GM19238 (cell line): ENCODE measurements around the gene IGF1R.
"Not testable (repeated sequence)": the region's sequence is repeated elsewhere in the genome, so short reads cannot be mapped to it uniquely, and the experiment has no call there.

Experiments used
- DNase-seq: peaks from one replicate; pipeline ENCODE4 v3.0.0; 2011; ENCODE audit warnings: low spot score; ENCODE audit not compliant: insufficient read length

Gene IGF1R

DNA sequence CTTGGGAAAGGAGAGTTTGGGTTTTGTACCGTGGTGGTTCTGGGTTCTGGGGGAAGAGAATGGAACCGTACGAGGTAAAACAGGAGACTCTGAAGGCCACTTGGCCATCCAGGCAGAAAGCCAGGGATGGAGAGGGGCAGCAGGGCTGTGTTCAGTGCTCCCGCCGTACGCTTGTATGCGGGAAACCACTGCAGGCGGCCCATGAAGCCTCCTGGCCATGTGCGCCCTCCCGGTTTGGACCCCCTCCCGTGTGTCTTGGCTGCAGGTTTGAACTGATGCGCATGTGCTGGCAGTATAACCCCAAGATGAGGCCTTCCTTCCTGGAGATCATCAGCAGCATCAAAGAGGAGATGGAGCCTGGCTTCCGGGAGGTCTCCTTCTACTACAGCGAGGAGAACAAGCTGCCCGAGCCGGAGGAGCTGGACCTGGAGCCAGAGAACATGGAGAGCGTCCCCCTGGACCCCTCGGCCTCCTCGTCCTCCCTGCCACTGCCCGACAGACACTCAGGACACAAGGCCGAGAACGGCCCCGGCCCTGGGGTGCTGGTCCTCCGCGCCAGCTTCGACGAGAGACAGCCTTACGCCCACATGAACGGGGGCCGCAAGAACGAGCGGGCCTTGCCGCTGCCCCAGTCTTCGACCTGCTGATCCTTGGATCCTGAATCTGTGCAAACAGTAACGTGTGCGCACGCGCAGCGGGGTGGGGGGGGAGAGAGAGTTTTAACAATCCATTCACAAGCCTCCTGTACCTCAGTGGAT, 308.6 kb downstream of the IGF1R start:
- no peak for DNase-seq

DNA sequence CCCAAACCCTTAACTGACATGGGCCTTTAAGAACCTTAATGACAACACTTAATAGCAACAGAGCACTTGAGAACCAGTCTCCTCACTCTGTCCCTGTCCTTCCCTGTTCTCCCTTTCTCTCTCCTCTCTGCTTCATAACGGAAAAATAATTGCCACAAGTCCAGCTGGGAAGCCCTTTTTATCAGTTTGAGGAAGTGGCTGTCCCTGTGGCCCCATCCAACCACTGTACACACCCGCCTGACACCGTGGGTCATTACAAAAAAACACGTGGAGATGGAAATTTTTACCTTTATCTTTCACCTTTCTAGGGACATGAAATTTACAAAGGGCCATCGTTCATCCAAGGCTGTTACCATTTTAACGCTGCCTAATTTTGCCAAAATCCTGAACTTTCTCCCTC, 309.3 kb downstream of the IGF1R start:
- DNase-seq, result no peak

DNA sequence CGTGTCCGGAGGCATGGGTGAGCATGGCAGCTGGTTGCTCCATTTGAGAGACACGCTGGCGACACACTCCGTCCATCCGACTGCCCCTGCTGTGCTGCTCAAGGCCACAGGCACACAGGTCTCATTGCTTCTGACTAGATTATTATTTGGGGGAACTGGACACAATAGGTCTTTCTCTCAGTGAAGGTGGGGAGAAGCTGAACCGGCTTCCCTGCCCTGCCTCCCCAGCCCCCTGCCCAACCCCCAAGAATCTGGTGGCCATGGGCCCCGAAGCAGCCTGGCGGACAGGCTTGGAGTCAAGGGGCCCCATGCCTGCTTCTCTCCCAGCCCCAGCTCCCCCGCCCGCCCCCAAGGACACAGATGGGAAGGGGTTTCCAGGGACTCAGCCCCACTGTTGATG, 309.7 kb downstream of the IGF1R start:
- no peak for DNase-seq

DNA sequence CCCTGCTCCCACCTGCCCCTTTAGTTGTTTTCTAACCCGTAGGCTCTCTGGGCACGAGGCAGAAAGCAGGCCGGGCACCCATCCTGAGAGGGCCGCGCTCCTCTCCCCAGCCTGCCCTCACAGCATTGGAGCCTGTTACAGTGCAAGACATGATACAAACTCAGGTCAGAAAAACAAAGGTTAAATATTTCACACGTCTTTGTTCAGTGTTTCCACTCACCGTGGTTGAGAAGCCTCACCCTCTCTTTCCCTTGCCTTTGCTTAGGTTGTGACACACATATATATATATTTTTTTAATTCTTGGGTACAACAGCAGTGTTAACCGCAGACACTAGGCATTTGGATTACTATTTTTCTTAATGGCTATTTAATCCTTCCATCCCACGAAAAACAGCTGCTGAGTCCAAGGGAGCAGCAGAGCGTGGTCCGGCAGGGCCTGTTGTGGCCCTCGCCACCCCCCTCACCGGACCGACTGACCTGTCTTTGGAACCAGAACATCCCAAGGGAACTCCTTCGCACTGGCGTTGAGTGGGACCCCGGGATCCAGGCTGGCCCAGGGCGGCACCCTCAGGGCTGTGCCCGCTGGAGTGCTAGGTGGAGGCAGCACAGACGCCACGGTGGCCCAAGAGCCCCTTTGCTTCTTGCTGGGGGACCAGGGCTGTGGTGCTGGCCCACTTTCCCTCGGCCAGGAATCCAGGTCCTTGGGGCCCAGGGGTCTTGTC, 310.7 kb downstream of the IGF1R start:
- DNase-seq, result no peak

DNA sequence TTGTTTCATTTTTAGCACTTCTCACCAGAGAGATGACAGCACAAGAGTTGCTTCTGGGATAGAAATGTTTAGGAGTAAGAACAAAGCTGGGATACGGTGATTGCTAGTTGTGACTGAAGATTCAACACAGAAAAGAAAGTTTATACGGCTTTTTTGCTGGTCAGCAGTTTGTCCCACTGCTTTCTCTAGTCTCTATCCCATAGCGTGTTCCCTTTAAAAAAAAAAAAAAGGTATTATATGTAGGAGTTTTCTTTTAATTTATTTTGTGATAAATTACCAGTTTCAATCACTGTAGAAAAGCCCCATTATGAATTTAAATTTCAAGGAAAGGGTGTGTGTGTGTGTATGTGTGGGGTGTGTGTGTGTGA, 311.3 kb downstream of the IGF1R start:
- no peak for DNase-seq

DNA sequence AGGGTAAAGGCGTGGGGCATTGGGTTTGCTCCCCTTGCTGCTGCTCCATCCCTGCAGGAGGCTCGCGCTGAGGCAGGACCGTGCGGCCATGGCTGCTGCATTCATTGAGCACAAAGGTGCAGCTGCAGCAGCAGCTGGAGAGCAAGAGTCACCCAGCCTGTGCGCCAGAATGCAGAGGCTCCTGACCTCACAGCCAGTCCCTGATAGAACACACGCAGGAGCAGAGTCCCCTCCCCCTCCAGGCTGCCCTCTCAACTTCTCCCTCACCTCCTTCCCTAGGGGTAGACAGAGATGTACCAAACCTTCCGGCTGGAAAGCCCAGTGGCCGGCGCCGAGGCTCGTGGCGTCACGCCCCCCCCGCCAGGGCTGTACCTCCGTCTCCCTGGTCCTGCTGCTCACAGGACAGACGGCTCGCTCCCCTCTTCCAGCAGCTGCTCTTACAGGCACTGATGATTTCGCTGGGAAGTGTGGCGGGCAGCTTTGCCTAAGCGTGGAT, 312.3 kb downstream of the IGF1R start:
- DNase-seq, result no peak

DNA sequence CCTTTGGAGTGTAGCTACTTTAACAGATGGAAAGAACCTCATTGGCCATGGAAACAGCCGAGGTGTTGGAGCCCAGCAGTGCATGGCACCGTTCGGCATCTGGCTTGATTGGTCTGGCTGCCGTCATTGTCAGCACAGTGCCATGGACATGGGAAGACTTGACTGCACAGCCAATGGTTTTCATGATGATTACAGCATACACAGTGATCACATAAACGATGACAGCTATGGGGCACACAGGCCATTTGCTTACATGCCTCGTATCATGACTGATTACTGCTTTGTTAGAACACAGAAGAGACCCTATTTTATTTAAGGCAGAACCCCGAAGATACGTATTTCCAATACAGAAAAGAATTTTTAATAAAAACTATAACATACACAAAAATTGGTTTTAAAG, 315.1 kb downstream of the IGF1R start:
- DNase-seq, result no peak

DNA sequence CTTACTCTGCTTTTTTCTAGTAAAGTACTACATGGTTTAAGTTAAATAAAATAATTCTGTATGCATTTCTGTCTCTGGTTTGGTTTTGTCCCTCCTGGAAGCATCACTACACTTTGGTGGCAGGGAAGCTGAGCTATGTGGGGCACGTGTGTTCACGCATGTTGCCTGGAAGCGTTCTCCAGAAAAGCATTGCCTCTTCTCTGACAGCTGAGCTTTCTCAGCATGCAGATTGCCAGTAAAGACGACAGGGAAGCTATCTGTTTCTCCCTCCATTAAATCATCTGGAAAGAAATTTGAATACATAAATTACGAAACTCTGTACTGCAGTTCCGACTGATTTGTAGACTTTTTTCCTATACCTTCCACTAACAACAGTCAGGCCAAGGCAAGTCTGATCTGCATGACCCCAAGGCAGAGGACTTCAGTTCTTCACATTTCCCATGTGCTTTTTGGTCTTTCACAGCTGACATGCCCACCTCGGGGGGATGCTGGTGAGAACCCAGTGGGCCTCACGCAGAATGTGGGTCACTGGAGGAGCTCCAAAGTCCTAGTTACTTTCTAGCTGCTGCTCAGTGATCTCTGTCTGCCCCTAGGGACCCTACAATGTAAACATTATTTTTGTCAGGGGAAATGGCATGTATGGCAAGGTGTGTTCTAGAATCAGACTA, 316.3 kb downstream of the IGF1R start:
- no peak for DNase-seq

DNA sequence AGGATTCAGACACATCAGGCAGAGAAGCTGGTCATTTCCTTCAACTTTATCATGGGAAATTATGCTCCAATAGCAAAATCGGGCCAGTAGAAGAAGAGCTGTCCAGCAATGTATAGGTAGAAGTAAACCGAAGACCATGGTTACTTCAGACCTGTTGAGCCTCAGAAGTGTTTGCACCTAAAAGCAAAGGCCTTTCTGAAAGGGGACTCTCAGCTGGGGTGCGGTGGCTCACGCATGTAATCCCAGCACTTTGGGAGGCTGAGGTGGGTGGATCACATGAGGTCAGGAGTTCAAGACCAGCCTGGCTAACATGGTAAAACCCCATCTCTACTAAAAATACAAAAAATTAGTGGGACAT, 316.8 kb downstream of the IGF1R start:
- not testable (repeated sequence) for DNase-seq

DNA sequence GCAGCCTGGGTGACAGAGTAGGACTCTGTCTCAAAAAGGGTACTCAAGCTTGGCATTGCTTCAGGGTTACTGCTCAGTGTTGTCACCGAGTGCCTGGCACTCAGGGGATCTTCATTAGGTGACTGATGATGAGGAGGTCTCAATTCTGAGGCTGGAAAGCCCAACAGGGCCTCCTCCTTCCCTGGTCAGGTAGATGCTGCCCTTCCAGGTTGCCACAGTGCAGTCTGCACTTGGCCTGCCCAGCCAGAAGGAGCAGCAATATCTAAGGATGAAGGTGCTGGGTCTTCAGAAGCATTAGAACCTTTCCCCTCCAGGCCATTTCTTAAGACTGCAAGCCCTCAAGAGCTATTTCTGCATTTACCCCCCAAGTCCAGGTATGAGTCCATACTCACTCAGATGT, 317.3 kb downstream of the IGF1R start:
- DNase-seq, result no peak

DNA sequence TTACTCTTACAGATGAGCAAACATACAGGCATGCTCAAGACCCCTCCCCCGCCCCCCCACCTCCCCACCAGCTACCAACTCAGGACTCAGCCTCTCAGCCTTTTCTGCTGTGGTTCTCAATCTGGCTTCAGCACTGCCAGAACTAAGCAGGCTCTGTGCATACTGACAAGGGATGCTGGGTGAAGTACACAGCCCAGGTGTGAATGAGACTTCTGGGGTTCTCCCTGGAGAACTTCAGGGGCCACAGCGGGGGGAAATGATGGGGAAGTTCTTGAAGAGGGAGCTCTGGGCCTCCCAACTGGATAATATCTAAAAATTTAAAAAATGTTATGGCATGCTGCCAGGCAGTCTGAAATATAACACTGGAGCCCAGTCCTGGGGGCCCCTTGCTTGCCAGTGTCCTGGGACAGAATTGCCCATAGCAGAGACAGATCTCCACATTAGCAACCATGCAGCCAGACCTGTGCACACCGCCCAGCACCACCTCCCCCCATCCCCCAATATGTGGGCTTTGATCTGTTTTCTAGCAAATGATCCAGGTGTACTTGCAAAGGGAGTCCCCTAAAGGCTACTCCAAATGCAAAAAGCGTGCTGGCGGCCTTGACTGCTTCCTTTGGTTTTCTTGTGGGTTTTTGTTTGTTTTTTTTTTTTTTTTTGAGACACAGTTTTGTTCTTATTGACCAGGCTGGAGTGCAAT, 317.9 kb downstream of the IGF1R start:
- no peak for DNase-seq

DNA sequence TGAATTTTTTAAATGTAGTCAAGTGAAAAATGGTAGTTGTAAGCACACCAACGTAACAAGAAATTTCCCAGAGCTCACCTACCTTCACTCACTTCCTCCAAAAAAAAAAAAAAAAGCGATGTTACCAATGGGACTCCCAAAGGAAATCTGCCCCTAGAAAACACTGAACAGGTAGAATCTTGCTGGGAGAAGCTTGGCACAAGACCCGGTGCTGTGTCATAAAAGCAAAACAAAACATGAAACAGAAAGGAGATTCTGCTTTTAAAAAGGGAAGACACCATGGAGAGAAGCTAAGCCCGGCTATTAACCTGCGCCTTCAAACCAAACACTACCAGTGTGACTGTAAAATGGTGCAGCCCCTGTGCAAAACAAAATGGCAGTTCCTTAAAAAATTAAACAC, 318.8 kb downstream of the IGF1R start:
- no peak for DNase-seq

DNA sequence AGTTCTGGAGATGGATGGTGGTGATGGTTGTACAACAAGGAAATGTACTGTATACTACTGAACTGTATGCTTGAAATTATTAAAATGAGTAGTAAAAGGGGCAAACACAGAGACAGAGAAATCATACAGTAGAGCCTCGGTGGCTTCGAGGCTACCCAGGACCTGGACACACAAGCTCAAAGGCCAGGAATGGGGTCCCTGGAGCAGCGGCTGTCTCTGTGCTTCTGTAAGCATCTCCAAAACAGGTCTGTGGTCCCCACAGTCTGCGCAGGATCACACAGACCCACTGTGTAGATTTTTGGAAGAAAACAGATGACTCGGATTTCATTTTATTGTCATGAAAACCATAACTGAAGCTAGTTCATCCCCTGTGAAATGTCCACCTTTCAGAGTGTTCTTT, 319.6 kb downstream of the IGF1R start:
- DNase-seq, result no peak

DNA sequence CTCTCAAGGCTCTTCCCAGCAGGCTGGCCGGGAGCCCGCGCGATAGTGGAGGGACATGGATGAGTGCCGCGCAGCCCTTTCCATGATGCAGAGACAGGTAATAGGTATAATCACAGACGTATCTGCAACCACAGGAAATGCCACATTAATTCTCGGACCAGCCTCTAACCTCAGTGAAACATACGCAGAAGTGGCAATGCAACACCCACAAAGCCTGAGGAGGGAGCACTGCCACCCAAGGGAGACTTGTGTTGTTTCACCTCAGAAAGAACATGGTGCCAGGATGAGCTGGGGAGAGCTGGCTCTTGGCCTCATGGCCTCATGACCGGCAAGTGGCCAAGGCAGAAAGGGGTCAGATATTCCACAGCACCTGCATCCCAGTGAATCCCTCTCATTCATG, 320.2 kb downstream of the IGF1R start:
- DNase-seq, result no peak

DNA sequence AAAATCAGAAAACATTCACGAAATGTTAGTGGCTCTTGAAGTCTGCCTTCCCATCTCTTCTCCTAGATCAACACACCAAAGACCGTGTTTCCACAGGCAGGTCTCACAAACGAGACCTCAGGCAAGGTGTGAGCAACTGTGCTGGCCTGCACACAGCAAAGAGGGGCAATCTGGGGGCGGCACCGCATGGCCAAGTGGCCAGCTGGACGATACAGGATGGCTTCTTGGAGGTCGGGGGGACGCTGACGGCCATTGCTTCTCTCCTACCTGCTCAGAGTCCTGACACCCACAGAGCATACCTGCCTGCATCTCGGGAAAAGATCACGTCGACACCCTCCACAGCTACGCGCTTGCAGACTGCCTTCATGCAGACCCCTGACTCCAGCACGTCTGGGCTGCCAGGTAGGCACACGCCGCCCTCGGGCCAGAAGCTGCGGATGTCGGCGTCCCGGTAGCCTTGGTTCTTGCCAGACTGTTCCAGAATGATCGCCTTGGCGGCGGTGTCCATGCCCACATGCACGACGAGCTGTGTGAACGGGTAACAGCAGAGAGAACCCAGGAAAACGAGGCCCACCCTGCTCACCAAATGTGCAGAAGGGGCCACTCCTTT, 320.9 kb downstream of the IGF1R start:
- DNase-seq, result no peak

DNA sequence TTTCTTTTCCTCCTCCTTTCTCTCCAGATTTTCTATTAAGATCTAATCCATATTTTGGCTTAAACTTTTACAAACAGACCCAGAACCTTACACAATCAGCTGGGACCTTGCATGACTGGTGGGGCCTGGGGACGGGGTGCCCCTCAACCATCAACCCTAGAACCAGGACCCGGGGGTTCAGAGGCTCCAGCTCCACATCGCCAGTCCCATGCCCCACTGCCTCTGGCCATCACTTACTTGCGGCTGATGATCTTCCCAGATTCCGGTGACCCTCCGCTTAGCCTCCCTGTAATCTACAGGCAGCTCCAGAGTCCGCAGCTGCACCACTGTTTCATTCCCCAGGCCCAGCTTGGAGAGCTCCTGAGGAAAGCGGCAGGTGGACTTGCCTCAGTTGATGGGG, 322.5 kb downstream of the IGF1R start:
- DNase-seq, result no peak

DNA sequence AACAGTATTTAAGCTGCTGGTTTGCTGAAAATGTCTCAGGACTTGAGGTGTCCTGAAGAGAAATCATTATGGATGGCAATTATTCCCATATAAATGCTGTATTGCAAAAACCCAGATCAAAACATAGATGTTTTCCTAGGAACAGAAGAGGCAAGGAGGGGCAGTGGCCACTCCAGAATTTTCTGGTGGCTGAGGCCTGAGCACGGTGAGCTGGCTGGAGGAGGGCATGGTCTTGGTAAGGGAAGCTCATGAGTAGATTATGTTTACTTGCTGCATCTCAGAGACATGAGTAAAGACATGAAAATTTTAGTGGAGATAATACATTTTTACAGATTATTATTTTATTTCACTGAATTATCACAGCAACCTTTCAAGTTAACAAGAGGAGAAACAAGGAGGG, 328.2 kb downstream of the IGF1R start:
- DNase-seq, result no peak

DNA sequence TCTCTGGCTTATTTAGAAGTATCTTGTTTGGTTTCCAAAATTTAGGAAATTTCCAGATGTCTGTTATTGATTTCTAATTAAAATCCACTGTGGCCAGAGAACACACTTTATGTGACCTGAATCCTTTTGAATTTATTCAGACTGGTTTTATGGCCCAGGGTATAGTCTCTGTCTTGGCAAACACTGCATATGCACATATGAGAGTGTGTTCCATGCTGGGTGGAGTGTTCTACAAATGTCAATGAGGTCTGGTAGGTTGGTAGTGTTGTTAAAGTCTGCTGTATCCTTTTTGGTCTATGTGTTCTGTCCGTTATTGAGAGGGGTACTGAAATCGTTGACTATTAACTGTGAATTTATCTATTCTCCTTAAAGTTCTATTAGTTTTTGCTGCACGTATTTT, 329.1 kb downstream of the IGF1R start:
- no peak for DNase-seq

DNA sequence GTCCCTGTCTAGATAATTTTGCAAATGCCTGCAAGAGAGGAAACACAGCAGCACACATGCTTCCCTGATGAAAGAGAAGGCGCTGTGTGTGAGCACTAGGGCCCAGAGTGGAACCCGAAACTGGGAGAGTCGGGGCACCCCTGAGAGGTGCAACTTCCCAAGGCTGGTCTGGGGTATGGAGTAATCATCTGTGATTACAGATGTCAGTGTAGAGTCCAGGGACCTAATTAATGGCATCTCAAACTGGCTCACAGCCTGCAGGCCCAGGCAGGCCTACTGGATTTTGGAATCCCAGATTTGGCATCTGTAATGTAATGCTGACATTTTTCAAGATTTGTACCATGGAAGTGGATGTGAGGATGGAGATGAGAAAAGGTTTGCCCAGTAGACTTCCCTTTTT, 329.8 kb downstream of the IGF1R start:
- DNase-seq, result no peak

DNA sequence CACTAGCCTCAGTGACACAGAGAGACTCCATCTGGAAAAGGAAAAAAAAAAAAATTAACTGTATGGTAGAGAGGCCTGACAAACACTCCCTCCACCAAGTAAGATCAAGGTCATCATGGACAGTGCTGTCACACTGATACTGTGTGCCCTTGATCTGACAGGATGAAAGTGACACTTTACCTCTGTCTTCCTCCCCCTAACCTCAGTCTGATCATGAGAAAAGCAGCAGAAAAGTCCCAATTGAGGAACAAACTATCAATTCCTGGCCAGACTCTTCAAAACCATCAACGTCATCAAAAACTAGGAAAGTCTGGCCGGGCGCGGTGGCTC, 332.5 kb downstream of the IGF1R start:
- no peak for DNase-seq

DNA sequence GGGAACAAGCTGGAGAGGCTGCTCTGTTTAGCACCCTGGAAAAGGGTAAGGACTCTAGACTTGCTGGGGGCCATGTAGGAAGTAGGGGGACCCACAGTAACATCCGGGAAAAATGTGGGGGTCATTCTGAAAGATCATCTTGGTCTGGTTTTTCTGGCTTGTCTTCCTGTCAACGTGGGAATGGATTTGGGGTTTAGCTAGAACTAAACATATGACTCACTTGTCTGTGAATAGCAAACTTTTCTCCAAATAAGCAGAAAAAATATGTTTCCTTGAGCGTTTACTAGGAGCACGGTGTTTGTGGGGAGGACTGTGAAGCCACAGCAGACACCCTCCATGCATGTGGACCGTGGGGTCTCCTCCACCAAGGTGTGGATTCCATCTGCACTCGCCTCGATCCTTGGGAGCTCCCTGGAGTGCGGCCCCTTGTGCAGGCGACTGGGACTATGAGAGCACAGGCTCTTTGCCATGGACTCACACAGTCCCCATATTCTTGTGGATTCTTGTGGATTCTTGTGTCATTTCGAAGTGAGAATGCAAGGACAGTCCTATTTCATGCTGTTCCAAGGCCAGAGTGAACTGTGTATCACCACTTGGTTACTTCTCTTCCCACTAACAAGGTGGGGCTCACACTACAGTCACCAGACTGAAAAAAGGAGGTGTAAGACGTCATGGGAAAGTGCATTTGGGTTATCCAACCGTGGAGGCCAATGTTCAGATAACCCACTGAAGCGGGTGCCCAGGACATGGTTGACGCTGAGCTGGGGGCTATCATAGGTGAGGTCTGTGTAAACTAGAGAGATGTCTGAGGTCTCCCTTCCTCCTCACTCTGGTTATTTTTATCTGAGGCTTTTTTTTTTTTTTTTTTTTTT, 333.7 kb downstream of the IGF1R start:
- no peak for DNase-seq
